ENCODE measurements around the gene TPMT. TPM values are rescaled to one million over a fixed set of nuclear protein-coding genes. Genes with fewer than 3 reads are reported as not detected.

TPMT gene
- total and polyA plus RNA-seq, 2 of the 13 experiments (the other 11 are each of a cell fraction or from before 2014, with no cell fraction given) = 11.1 to 22.8 TPM

DNA sequence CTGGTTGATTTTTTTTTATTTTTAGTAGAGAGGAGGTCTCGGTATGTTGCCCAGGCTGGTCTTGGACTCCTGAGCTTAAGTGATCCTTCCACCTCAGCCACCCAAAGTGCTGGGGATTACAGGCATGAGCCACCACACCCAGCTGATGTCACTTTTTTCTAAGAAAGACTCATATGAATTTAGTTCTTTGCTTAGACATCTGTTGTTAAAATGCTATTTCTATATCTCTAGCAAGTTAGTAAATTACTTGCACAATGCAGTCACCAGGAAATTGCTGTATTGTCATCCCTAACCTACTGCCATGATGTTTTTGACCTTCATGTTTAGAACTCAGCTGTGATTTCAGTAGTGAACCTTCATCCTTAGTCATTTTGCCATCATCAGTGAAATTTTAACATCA lies 6.0 kb upstream of the TPMT start:
- Histone ChIP-seq H3K27ac (ENCODE audit: extremely low read length, insufficient read depth, low read length) (no peak overlapping the region), H3K4me3 (replicated peaks in 1 of 3; ENCODE audit: insufficient read depth in 1 of 3, low read depth in 2 of 3, low read length in 3 of 3) (no peak overlapping the region), H3K27me3 (ENCODE audit: control insufficient read depth in 1 of 2, insufficient read depth in 2 of 2, low read length in 2 of 2) (no peaks in the 10 kb centered on the region), H3K36me3 (replicated peaks in 1 of 2; ENCODE audit: control insufficient read depth in 1 of 2, insufficient read depth in 2 of 2, low read length in 2 of 2) (peaks cover 3 to 19% of the 10 kb centered on the region in 2 experiments; a peak in 4 of 5 replicates), H3K79me2 (ENCODE audit: insufficient read depth, low read length) (no peaks in the 10 kb centered on the region), H3K4me1 (ENCODE audit: insufficient read depth, low read length) (peaks cover 7% of the 10 kb centered on the region; the same call in 1 of the 2 replicates), H2AFZ (ENCODE audit: low read length) (no peak overlapping the region), H3K4me2 (ENCODE audit: low read depth, low read length) (no peak overlapping the region), H3K9ac (ENCODE audit: insufficient read depth, low read depth, low read length) (no peak overlapping the region), H4K20me1 (ENCODE audit: insufficient read depth, low read length) (no peaks in the 10 kb centered on the region), H3K9me3 (ENCODE audit: low read length) (no peaks in the 10 kb centered on the region)
- no TSS peak for BruUV-seq (replicated peaks)
- FAIRE-seq (no peak), ATAC-seq (no peak), DNase-seq (ENCODE audit: low spot score) (no peak)
- WGBS (ENCODE audit: low lambda C conversion rate) = 100% methylated on average over 1 of the region's 1 CpG
- ChIA-PET POLR2A (no interaction called here), CTCF (ENCODE audit: low intra/inter-chr PET ratio, low total read pairs) (no interaction called here)
- intact Hi-C loops (cut with micrococcal nuclease; ENCODE audit: unreplicated experiment) = no loop called here
- TF ChIP-seq KDM1A (CRISPR knock-in tag; IDR thresholded peaks at IDR 0.05) (no peak), ZNF777 (CRISPR knock-in tag; IDR thresholded peaks at IDR 0.05) (no peak)
- TF ChIP-seq, protein P1, sequence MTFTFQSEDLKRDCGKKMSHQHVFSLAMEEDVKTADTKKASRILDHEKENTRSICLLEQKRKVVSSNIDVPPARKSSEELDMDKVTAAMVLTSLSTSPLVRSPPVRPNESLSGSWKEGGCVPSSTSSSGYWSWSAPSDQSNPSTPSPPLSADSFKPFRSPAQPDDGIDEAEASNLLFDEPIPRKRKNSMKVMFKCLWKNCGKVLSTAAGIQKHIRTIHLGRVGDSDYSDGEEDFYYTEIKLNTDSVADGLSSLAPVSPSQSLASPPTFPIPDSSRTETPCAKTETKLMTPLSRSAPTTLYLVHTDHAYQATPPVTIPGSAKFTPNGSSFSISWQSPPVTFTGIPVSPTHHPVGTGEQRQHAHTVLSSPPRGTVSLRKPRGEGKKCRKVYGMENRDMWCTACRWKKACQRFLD (CRISPR knock-in tag; IDR thresholded peaks at IDR 0.05; ENCODE audit: borderline replicate concordance) = no peak
- in situ Hi-C loops (cut with HindIII; ENCODE audit: extremely low pct_ligation_motif_present, low pct_unique_long_range_greater_than_20kb) = no loop called here

DNA sequence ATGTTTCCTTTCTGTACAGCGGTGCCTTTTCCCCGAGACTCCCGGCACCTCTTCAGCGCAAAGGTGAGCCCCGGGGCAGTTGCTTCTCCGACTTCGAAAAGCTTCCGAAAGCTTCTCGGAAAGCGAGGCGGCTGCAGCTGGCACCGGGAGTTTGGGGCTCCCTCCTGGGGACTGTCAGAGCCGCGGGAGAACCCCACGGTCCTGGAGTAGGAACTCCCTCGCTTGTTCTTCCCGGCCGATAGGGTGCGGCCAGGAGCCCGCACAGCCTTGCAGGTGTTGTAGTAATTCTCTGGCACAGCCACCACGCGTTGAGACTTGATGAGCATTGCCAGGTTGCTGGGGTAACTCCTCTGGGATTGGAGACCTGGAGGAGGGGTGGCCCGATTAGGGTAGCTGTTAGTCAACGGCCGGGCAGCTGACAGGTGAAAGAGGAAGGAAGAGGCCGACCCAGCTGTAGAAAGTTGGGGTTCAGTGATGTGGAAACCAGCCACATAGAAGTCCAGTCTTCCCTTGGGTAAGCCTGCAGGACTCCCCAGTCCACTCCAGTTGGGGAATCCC lies 1.1 kb upstream of the TPMT start:
- peak overlapping the region; percentile 85 for H2AFZ ChIP-seq (ENCODE audit: low read length)
- H3K4me2 ChIP-seq (ENCODE audit: low read depth, low read length) = peak overlapping the region; percentile 85
- ChIA-PET CTCF (ENCODE audit: low intra/inter-chr PET ratio, low total read pairs) (no interaction called here), POLR2A (no interaction called here)
- peak; percentile 85 for DNase-seq (ENCODE audit: low spot score)
- intact Hi-C loops (cut with micrococcal nuclease; ENCODE audit: unreplicated experiment) = loop anchor here (2.0 to 10.0 kb wide), 7 partner anchors 33 to 451 kb away; partner anchors contain the start of genes DEK, KIF13A, NHLRC1 and NUP153
- H4K20me1 ChIP-seq (ENCODE audit: insufficient read depth, low read length) = no peaks in the 10 kb centered on the region
- H3K4me3 ChIP-seq (replicated peaks in 1 of 3; ENCODE audit: insufficient read depth in 1 of 3, low read depth in 2 of 3, low read length in 3 of 3) = peak overlapping the region; percentile 74 to 98 (median 85)
- H3K9ac ChIP-seq (ENCODE audit: insufficient read depth, low read depth, low read length) = peak overlapping the region; percentile 84
- under 1% methylated on average over 25 of the region's 26 CpGs for WGBS (ENCODE audit: low lambda C conversion rate)
- peak overlapping the region; percentile 75 for H3K27ac ChIP-seq (ENCODE audit: extremely low read length, insufficient read depth, low read length)
- H3K79me2 ChIP-seq (ENCODE audit: insufficient read depth, low read length) = no peaks in the 10 kb centered on the region
- H3K9me3 ChIP-seq (ENCODE audit: low read length) = no peaks in the 10 kb centered on the region
- in situ Hi-C loops (cut with HindIII; ENCODE audit: extremely low pct_ligation_motif_present, low pct_unique_long_range_greater_than_20kb) = no loop called here
- peaks cover 29% of the 10 kb centered on the region for H3K4me1 ChIP-seq (ENCODE audit: insufficient read depth, low read length)
- peak; percentile 32 for FAIRE-seq
- H3K36me3 ChIP-seq (replicated peaks in 1 of 2; ENCODE audit: control insufficient read depth in 1 of 2, insufficient read depth in 2 of 2, low read length in 2 of 2) = peaks cover 0 to 3% of the 10 kb centered on the region in 2 experiments; a peak in 1 of 5 replicates
- BruUV-seq (replicated peaks) = no TSS peak
- no peaks in the 10 kb centered on the region for H3K27me3 ChIP-seq (ENCODE audit: control insufficient read depth in 1 of 2, insufficient read depth in 2 of 2, low read length in 2 of 2)
- peak; percentile 88 for ATAC-seq
- TF ChIP-seq TEAD3 (CRISPR knock-in tag; optimal IDR thresholded peaks at IDR 0.05; ENCODE audit: borderline replicate concordance) = no peak
- peak; percentile 87 for TF ChIP-seq ZNF225 (CRISPR knock-in tag; IDR thresholded peaks at IDR 0.05)
- TF ChIP-seq ZNF350 (CRISPR knock-in tag; IDR thresholded peaks at IDR 0.05; ENCODE audit: borderline replicate concordance, low read depth) = peak; percentile 70
- TF ChIP-seq ZNF598 (CRISPR knock-in tag; IDR thresholded peaks at IDR 0.05; ENCODE audit: borderline replicate concordance) = peak; percentile 73; the same call in 1 of the 2 replicates
- no peak for TF ChIP-seq ZNF782 (CRISPR knock-in tag; IDR thresholded peaks at IDR 0.05; ENCODE audit: borderline replicate concordance)
- no peak for TF ChIP-seq ZNF607 (CRISPR knock-in tag; IDR thresholded peaks at IDR 0.05; ENCODE audit: borderline replicate concordance)
- no peak for TF ChIP-seq ARNT2 (CRISPR knock-in tag; IDR thresholded peaks at IDR 0.05; ENCODE audit: low read depth)
- TF ChIP-seq HHEX (CRISPR knock-in tag; IDR thresholded peaks at IDR 0.05) = no peak
- peak; percentile 16; the same call in 1 of the 2 replicates for TF ChIP-seq ZNF317 (CRISPR knock-in tag; IDR thresholded peaks at IDR 0.05)
- TF ChIP-seq RFX3 (CRISPR knock-in tag; IDR thresholded peaks at IDR 0.05) = peak; percentile 32; the same call in 1 of the 2 replicates
- no peak for TF ChIP-seq FOXA1 (IDR thresholded peaks at IDR 0.05)
- TF ChIP-seq FOXA1 (CRISPR knock-in tag; IDR thresholded peaks at IDR 0.05) = no peak

Data from HepG2 (cell line).